ENCODE measurements around the gene LRP1B.

LRP1B gene

GRCh38 chr2:141440072-141440635, 690.7 kb downstream of the LRP1B start:
- no peak for DNase-seq (ENCODE audit: low read depth in 2 of 2)

- no peak for DNase-seq (ENCODE audit: low read depth in 2 of 2)
Observed at GRCh38 chr2:141439524-141439923, 691.3 kb downstream of the LRP1B start.

GRCh38 chr2:141438536-141438935, 692.3 kb downstream of the LRP1B start:
- DNase-seq (ENCODE audit: low read depth in 2 of 2): no peak

- no peak for DNase-seq (ENCODE audit: low read depth in 2 of 2)
Observed at GRCh38 chr2:141437521-141437920, 693.3 kb downstream of the LRP1B start.

- DNase-seq (ENCODE audit: low read depth in 2 of 2): no peak
Observed at GRCh38 chr2:141423124-141423523, 707.7 kb downstream of the LRP1B start.

- no peak for DNase-seq (ENCODE audit: low read depth in 2 of 2)
Observed at GRCh38 chr2:141417246-141417797, 713.5 kb downstream of the LRP1B start.

- no peak for DNase-seq (ENCODE audit: low read depth in 2 of 2)
Observed at GRCh38 chr2:141411419-141411818, 719.4 kb downstream of the LRP1B start.

- no peak for DNase-seq (ENCODE audit: low read depth in 2 of 2)
Observed at GRCh38 chr2:141399270-141399669, 731.5 kb downstream of the LRP1B start.

GRCh38 chr2:141393214-141393545, 737.6 kb downstream of the LRP1B start:
- no peak for DNase-seq (ENCODE audit: low read depth in 2 of 2)

GRCh38 chr2:141392517-141393213, 738.2 kb downstream of the LRP1B start:
- no peak for DNase-seq (ENCODE audit: low read depth in 2 of 2)

GRCh38 chr2:141386168-141386567, 744.6 kb downstream of the LRP1B start:
- no peak for DNase-seq (ENCODE audit: low read depth in 2 of 2)

GRCh38 chr2:141384676-141385075, 746.1 kb downstream of the LRP1B start:
- DNase-seq (ENCODE audit: low read depth in 2 of 2): no peak

- DNase-seq (ENCODE audit: low read depth in 2 of 2): no peak
Observed at GRCh38 chr2:141381946-141382345, 748.9 kb downstream of the LRP1B start.

- DNase-seq (ENCODE audit: low read depth in 2 of 2): no peak
Observed at GRCh38 chr2:141380008-141380979, 750.5 kb downstream of the LRP1B start.

GRCh38 chr2:141364821-141365220, 766.0 kb downstream of the LRP1B start:
- DNase-seq (ENCODE audit: low read depth in 2 of 2): no peak

- DNase-seq (ENCODE audit: low read depth in 2 of 2): no peak
Observed at GRCh38 chr2:141362311-141362710, 768.5 kb downstream of the LRP1B start.

GRCh38 chr2:141348481-141348880, 782.3 kb downstream of the LRP1B start:
- DNase-seq (ENCODE audit: low read depth in 2 of 2): no peak

- no peak for DNase-seq (ENCODE audit: low read depth in 2 of 2)
Observed at GRCh38 chr2:141341444-141341843, 789.4 kb downstream of the LRP1B start.

GRCh38 chr2:141331127-141331526, 799.7 kb downstream of the LRP1B start:
- DNase-seq (ENCODE audit: low read depth in 2 of 2): no peak

GRCh38 chr2:141329964-141330363, 800.9 kb downstream of the LRP1B start:
- DNase-seq (ENCODE audit: low read depth in 2 of 2): no peak

- DNase-seq (ENCODE audit: low read depth in 2 of 2): no peak
Observed at GRCh38 chr2:141323571-141323970, 807.2 kb downstream of the LRP1B start.

- DNase-seq (ENCODE audit: low read depth in 2 of 2): no peak
Observed at GRCh38 chr2:141317986-141318385, 812.8 kb downstream of the LRP1B start.
